Esophagus squamous epithelium (tissue), 4 donors: Measurements from ENCODE around the gene SHLD1.

Source experiments
- POLR2A ChIP-seq, 4 donors: fragments of 450-650 bp; IDR thresholded peaks; one replicate each; pipeline ENCODE4 v1.6.1; 2017; ENCODE audit warnings: antibody characterized with exemption in 4 of 4, mild to moderate bottlenecking in 4 of 4, moderate library complexity in 3 of 4
- TF ChIP-seq, protein P1 (sequence below), 6 experiments: fragments of 450-650 bp in 4 of 6; fragments of 200-600 bp in 2 of 6; sonication (generic) in 2 of 6; IDR thresholded peaks; one replicate each; pipeline ENCODE4 v1.5.1; 2016 to 2019; ENCODE audit warnings: antibody characterized with exemption in 6 of 6, mild to moderate bottlenecking in 4 of 6, moderate library complexity in 4 of 6

DNA sequence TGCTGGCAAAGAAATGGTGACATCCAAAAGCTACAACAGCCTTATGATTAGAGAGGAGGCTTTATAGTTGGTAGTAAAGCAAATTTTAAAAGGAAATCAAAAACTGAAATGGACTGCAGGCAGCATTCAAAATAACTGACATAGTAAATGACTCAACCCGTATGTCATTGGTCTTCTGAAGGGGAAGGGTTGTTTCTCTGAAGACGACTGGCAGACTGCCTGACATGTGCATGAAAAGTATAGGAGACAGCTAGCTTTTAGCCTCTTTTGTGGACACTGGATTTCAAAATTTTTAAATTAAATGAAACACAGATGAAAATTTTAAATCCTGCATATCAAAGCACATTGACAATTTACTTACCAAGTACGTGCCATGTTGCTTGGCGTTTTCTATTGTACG lies 109.4 kb downstream of the SHLD1 start:
- TF ChIP-seq, protein P1, sequence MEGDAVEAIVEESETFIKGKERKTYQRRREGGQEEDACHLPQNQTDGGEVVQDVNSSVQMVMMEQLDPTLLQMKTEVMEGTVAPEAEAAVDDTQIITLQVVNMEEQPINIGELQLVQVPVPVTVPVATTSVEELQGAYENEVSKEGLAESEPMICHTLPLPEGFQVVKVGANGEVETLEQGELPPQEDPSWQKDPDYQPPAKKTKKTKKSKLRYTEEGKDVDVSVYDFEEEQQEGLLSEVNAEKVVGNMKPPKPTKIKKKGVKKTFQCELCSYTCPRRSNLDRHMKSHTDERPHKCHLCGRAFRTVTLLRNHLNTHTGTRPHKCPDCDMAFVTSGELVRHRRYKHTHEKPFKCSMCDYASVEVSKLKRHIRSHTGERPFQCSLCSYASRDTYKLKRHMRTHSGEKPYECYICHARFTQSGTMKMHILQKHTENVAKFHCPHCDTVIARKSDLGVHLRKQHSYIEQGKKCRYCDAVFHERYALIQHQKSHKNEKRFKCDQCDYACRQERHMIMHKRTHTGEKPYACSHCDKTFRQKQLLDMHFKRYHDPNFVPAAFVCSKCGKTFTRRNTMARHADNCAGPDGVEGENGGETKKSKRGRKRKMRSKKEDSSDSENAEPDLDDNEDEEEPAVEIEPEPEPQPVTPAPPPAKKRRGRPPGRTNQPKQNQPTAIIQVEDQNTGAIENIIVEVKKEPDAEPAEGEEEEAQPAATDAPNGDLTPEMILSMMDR (IDR thresholded peaks at IDR 0.05), result no peak
- no peak for TF ChIP-seq POLR2A (IDR thresholded peaks at IDR 0.05)
